Left lung (tissue), 10 donors: ENCODE results near the gene PRSS22. TPM values are rescaled to one million over a fixed set of nuclear protein-coding genes. Genes with fewer than 3 reads are reported as not detected.

Source experiments
- ATAC-seq: fragments of 200-7000 bp; cut with Tn5 transposase; one replicate; pipeline ENCODE4 v1.9.1; 2020; ENCODE audit warnings: moderate library complexity
- DNase-seq, 4 donors: peaks; one replicate each; pipeline ENCODE4 v3.0.0-alpha.2; 2013 to 2020
- H3K27ac ChIP-seq, 2 donors: fragments of 200-600 bp; sonication (generic) in 1 of 2; one replicate each; pipeline versions ENCODE4 v1.5.0 to v1.8.0; 2020 to 2021
- H3K27me3 ChIP-seq, 2 donors: fragments of 200-600 bp; sonication (generic) in 1 of 2; one replicate each; pipeline versions ENCODE4 v1.5.0 to v1.8.0; 2020 to 2021
- H3K36me3 ChIP-seq, 2 donors: fragments of 200-600 bp; sonication (generic) in 1 of 2; one replicate each; pipeline versions ENCODE4 v1.5.0 to v1.8.0; 2020 to 2021
- H3K4me1 ChIP-seq, 2 donors: fragments of 200-600 bp; one replicate each; pipeline ENCODE4 v1.8.0; 2021
- H3K4me3 ChIP-seq, 2 donors: fragments of 200-600 bp; sonication (generic) in 1 of 2; one replicate each; pipeline versions ENCODE4 v1.5.0 to v1.8.0; 2020 to 2021; ENCODE audit warnings: mild to moderate bottlenecking in 1 of 2
- H3K9me3 ChIP-seq, 2 donors: fragments of 200-600 bp; sonication (generic) in 1 of 2; one replicate each; pipeline versions ENCODE4 v1.5.0 to v1.8.0; 2020 to 2021
- intact Hi-C, 2 donors: fragments of 100-400 bp; cut with DNase I; formaldehyde crosslinking; loops; one replicate each; pipeline versions ENCODE4 v1.11.2 to v1.14.2; 2022
- polyA plus RNA-seq, 6 donors: library from polyadenylated mRNA; unstranded; fragments of 120-200 nt; gene quantifications; one replicate each; pipeline ENCODE4 v1.2.1, GENCODE V29; 2013; ENCODE audit not compliant: insufficient read length in 6 of 6
- total RNA-seq, 2 donors: library from RNA; stranded (reverse); fragmentation: NEBNext Ultra II Directional; extraction: Animal tissue kit (Norgen Biotek cat#: 25700); gene quantifications; one replicate each; pipeline ENCODE4 v1.2.1, GENCODE V29; 2021
- TF ChIP-seq, protein P1 (sequence below), 2 donors: fragments of 200-600 bp; sonication (generic) in 1 of 2; IDR thresholded peaks; one replicate each; pipeline versions ENCODE4 v1.5.0 to v1.8.0; 2021; ENCODE audit warnings: antibody characterized with exemption in 2 of 2
- donor health status: DM: no; HTN: yes; CAD: no.
- donor health status: DM: no; HTN: no; CAD: no.

Gene PRSS22
- total and polyA plus RNA-seq, 8 donors = 11.9 to 17.3 (median 15.9) TPM

DNA sequence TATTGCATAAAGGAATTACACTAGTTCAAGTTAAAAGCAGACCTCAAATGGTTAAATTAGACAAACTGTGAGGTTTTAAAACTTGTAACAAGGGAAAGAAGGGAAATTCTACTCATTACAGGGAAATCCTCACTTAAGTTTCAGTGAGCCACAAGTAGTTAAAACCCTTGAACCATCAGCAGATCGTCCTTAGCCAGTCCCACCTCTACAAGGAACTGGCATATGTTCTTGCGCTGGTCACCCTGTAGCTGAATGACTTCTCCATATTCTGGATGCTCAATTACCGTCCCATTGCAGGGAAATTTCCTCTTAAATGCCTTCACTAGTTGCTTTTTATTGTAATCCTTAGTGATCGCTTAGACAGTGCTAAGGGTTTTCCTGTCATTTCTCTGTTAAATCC is 35.5 kb downstream of the PRSS22 start:
- H3K4me3 ChIP-seq = no peak overlapping the region
- H3K27me3 ChIP-seq = peaks cover 0 to 29% of the 10 kb centered on the region in 2 donors
- H3K27ac ChIP-seq = no peak overlapping the region
- H3K9me3 ChIP-seq = no peaks in the 10 kb centered on the region
- H3K36me3 ChIP-seq = no peaks in the 10 kb centered on the region
- no peaks in the 10 kb centered on the region for H3K4me1 ChIP-seq
- DNase-seq = no peak
- ATAC-seq = no peak
- intact Hi-C loops = no loop called here
- TF ChIP-seq, protein P1, sequence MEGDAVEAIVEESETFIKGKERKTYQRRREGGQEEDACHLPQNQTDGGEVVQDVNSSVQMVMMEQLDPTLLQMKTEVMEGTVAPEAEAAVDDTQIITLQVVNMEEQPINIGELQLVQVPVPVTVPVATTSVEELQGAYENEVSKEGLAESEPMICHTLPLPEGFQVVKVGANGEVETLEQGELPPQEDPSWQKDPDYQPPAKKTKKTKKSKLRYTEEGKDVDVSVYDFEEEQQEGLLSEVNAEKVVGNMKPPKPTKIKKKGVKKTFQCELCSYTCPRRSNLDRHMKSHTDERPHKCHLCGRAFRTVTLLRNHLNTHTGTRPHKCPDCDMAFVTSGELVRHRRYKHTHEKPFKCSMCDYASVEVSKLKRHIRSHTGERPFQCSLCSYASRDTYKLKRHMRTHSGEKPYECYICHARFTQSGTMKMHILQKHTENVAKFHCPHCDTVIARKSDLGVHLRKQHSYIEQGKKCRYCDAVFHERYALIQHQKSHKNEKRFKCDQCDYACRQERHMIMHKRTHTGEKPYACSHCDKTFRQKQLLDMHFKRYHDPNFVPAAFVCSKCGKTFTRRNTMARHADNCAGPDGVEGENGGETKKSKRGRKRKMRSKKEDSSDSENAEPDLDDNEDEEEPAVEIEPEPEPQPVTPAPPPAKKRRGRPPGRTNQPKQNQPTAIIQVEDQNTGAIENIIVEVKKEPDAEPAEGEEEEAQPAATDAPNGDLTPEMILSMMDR (IDR thresholded peaks at IDR 0.05) = no peak

DNA sequence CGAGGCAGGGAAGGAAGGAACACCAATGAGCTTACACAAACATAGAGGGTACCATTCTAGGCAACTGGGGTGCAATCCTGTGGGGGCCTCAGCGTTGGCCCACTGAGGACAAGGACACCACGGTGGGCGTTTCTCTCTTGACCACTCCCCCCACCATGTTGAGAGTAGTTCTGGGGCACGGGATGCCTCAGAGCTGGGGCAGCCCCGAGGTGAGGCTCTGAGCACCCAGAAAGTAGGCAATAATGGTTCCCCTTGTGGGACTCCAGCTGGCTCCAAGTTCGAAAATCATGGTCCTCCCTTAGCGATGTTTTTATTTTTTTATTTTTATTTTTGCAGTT is 35.8 kb downstream of the PRSS22 start:
- Histone ChIP-seq H3K27me3 (peaks cover 0 to 33% of the 10 kb centered on the region in 2 donors), H3K36me3 (no peaks in the 10 kb centered on the region), H3K9me3 (no peaks in the 10 kb centered on the region), H3K27ac (no peak overlapping the region), H3K4me3 (no peak overlapping the region), H3K4me1 (no peaks in the 10 kb centered on the region)
- no peak for DNase-seq
- TF ChIP-seq, protein P1 (IDR thresholded peaks at IDR 0.05) = no peak
- no peak for ATAC-seq
- intact Hi-C loops = no loop called here

DNA sequence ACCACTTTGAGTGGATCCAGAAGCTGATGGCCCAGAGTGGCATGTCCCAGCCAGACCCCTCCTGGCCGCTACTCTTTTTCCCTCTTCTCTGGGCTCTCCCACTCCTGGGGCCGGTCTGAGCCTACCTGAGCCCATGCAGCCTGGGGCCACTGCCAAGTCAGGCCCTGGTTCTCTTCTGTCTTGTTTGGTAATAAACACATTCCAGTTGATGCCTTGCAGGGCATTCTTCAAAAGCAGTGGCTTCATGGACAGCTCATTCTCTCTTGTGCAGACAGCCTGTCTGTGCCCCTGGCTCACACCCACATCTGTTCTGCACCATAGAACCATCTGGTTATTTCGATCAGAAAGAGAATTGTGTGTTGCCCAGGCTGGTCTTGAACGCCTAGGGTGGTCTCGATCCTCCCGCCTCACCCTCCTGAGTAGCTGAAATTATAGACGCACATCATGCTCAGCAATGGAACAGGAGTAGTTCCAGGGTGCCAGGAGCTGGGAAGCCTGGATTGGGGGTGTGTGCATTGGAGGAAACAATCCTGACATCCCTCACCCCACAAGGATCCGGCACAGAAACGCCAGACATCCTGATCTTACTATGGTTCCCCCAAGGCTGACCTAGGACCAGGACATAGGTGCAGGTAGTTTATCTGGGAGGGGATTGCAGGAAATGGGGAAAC is 36.3 kb downstream of the PRSS22 start:
- DNase-seq (no peak), ATAC-seq (no peak)
- no peak overlapping the region for H3K4me3 ChIP-seq
- no peaks in the 10 kb centered on the region for H3K9me3 ChIP-seq
- peaks cover 0 to 38% of the 10 kb centered on the region in 2 donors for H3K27me3 ChIP-seq
- TF ChIP-seq, protein P1 (IDR thresholded peaks at IDR 0.05) = no peak
- no peak overlapping the region for H3K27ac ChIP-seq
- H3K36me3 ChIP-seq = no peaks in the 10 kb centered on the region
- H3K4me1 ChIP-seq = no peaks in the 10 kb centered on the region
- intact Hi-C loops = no loop called here

DNA sequence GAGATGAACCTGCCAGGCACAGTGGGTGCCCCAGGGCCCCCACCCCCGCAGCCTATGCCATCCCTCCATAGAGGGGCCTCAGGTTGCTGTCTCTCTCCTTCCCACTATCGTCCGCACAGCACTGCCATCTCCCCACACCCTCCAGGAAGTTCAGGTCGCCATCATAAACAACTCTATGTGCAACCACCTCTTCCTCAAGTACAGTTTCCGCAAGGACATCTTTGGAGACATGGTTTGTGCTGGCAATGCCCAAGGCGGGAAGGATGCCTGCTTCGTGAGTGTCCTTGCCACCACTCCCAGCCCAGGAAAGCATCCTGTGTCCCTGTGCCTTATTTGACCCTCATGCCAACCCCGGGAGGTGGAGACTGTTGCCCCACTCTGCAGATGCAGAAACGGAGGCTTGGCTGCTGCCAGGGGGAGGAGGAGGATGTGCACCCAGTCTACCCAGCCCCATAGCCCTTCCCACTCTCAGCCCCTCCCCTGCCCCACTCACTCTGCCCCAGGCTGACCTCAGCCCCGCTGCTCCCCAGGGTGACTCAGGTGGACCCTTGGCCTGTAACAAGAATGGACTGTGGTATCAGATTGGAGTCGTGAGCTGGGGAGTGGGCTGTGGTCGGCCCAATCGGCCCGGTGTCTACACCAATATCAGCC is 37.0 kb downstream of the PRSS22 start:
- Histone ChIP-seq H3K36me3 (no peaks in the 10 kb centered on the region), H3K27me3 (peaks cover 0 to 44% of the 10 kb centered on the region in 2 donors), H3K4me3 (no peak overlapping the region), H3K4me1 (no peaks in the 10 kb centered on the region), H3K27ac (no peak overlapping the region), H3K9me3 (no peaks in the 10 kb centered on the region)
- intact Hi-C loops = no loop called here
- ATAC-seq (no peak), DNase-seq (peak in 1 of 4 donors; percentile 53)
- TF ChIP-seq, protein P1 (IDR thresholded peaks at IDR 0.05) = no peak

DNA sequence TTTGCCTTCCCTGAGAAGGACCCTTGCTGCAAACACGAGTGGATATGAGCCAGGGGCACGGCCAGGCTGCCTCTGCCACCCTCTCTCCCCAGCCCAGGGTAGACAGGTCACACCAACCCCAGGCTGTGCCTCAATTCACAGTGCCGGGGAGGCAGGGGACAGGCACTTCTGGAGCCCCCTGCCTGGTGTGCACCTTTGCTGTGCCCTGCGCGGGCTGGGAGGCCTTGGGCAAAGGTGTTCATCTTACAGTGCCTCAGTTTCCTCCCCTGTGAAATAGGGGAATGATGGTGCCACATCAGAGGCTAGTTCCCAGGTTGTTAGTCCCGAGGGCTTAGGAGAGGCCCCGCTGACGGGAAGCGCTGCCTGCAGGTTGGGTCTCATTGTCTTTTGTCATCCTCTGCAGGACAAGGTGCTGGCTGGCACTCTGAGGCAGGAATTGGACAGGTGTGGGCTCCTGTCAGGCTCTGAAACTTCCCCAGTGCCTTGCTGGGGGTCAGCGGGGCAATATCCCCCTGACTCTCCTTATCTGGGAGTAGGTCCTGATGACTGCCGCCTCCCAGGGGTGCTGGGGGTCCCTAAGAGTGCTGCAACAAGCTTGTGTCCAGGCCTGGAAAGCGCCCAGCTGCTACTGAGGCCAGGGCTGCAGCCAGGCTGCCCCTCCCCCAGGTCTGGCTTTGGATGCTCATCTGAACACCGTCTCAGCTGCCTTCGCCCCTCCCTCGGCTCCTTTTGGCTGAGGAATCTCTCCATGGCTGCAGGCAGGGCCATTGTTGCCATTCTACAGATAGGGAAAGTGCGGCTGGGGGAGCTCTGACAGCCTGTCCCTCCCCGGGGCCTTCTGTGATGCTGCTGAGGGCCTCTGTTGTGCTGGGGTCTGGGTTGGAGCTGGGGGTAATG is 37.8 kb downstream of the PRSS22 start:
- Histone ChIP-seq H3K27me3 (peaks cover 0 to 48% of the 10 kb centered on the region in 2 donors), H3K27ac (no peak overlapping the region), H3K4me1 (no peaks in the 10 kb centered on the region), H3K4me3 (no peak overlapping the region), H3K9me3 (no peaks in the 10 kb centered on the region), H3K36me3 (no peaks in the 10 kb centered on the region)
- intact Hi-C loops = no loop called here
- DNase-seq (peak in 1 of 4 donors; percentile 57), ATAC-seq (no peak)
- TF ChIP-seq, protein P1 (IDR thresholded peaks at IDR 0.05) = no peak
